ENCODE results near the gene CEP112.
"Not testable (repeated sequence)": the region's sequence is repeated elsewhere in the genome, so short reads cannot be mapped to it uniquely, and the experiment has no call there.

Gene CEP112

DNA sequence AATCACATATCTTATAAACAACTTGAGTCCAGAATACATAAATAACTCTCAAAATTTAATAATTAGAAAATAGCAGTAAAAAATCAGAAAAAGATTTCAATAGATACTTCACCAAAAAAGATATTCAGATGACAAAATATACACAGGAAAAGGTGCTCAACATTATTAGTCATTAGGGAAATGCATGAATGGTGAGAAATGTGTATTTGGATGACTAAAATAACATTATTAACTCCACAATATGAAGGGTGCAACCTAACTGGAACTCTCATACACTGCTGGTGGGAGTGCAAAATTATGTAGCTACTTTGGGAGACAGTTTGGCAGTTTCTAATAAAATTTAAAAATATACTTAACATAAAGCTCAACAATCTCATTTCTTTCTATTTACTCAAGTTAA, 368.2 kb downstream of the CEP112 start:
- no peak for DNase-seq (ENCODE audit: low read depth)

DNA sequence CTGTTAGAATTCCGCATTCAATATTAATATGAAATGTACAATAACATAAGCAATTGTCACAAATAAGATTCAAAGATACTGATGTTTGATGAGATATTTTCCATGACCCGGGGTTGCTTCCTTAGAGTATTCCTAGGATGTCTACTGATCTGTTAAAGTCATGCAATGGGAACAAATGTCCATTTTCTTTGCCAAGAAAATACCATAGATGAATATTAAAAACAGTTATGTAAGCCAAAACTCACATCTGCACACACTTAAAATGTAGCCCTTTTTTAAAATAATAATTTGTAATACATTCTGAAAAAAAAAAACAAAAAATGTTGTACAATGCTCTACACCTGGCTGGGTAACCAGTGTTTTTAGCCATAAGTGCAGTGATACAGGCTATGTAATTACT, 371.1 kb downstream of the CEP112 start:
- DNase-seq (ENCODE audit: low read depth), result no peak

DNA sequence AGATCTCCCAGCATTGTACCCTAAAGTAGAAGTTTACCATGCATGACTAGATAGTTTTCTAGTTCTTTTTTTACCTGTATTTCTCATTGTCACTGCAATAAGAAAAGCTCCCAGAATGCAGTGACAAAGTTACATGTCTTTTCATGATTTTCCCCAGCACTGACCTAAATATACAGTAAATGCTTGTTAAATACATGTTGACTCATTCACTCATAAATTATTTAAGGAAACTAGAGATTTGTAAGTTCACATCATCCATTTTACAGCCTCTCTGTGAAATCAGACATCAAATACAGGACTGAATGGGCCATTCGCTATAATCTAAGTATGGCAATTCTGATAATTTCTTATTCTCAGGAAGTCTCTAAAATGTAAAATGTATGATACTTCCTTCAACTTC, 371.6 kb downstream of the CEP112 start:
- no peak for DNase-seq (ENCODE audit: low read depth)

DNA sequence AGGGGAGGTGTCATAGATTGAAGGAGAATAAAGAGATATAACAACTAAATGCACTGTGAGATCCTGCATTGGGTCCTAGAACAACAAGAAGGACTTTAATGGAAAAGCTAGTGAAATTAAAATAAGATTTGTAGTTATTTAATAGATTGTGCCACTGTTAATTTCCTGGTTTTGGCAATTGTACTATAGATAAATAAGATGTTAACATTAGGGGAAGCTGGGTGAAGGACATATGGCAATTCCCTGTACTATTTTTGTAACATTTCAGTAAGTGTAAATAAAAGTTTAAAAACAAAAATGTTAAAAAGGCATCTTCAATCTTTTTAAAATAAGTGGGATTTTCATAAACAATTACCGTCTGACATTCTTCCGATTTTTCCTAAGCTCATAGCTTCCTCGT, 372.1 kb downstream of the CEP112 start:
- no peak for DNase-seq (ENCODE audit: low read depth)

DNA sequence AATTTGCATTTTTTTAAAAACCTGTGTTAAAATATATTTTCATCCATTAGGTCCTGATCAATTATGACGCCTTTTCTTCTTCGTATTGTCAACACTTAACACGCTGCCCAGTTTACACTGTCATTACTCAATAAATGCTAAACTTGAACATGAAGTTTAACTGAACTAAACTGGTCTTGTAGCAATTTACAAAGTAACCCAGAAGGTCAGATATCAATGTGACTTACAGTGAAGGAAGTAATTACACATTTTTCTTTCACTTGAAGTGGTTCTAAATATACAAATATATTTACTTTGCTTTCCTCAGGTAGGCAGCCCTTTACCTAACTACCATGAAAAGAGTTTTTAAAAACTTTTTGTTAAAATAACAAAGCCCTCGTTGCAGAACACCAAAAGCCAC, 374.0 kb downstream of the CEP112 start:
- no peak for DNase-seq (ENCODE audit: low read depth)

DNA sequence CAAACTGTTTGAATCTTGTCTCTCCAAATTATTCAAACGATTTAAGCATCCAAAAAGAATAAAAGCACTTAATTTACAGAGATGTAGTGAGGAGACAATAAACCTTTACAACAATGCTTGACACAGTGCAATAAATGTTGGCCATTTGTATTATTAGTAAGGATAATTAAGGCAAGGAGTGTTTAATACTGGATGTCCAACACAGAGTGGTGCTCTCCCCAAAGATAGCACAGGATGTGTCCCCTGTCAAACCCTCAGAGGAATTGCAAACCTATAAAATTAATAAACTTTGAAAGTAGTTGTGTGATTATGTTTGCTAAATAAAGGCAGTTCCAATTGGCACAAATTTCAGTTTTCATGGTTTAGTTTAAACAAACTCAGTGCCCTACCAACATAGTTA, 377.5 kb downstream of the CEP112 start:
- no peak for DNase-seq (ENCODE audit: low read depth)

DNA sequence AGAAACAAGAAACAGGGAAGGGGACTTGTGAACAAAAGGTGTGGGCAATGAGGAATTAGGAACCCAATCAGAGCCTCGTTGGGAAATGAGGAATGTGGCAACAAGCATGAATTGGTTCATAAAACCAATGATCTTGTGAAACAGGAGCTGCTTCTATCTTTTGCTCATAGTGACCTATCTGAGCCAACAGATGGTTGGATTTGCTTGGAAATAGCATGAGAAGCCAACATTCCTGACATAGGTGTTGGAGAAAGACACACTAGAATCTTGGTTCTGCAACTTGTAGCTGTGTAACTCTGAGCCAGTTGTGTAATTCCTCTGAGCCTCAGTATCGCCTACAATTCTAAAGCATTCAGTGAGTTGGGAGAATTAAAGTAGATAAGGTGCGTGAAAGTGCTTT, 378.6 kb downstream of the CEP112 start:
- no peak for DNase-seq (ENCODE audit: low read depth)

DNA sequence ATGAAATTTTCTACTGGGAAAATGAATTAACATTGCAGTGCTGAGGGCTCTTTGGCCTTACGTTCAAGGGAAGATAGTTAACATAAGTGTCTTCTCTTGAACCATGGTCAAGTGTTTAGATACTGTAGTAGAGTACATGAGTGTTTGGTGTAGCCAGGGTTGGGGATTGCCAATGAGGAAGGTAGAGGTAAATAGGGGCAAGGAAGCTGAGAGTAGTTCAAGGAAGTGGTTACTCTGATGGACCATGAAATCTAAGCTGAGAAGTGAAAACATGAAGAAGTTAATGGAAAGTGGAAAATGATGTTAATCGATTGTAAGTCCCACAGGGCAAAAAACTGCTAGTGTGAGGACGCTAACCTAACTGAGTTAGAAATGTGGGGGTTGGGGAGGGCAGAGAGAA, 380.9 kb downstream of the CEP112 start:
- DNase-seq (ENCODE audit: low read depth), result no peak

DNA sequence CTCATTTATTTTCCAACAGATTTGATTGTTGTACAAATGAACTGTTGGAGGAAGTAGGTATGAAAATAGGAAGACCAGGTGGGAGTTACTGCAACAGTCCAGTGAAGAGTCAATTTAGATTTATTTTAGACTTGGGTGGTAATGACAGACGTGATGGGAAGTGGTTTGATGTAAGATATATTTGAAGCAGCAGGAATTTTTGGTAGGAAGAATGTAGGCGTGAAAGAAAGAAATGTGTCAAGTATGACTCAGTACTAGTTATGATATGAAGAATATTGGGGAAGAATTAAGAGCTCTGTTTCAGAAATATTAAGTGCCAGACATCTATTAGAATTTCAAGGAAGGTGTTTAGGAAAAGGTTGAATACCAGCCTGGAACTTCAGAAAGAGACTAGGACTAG, 382.6 kb downstream of the CEP112 start:
- no peak for DNase-seq (ENCODE audit: low read depth)

DNA sequence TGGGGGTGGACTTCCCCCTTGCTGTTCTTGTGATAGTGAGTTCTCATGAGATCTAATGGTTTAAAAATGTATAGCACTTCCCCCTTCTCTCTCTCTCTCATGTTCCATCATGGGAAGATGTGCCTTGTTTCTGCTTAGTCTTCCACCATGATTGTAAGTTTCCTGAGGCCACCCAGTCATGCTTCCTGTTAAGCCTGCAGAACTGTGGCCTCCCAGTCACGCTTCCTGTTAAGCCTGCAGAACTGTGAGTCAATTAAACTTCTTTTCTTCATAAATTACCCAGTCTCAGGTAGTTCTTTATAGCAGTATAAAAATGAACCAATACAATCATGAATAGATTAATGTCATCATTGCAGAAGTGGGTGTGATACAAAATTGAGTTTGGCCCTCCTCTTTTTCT, 383.4 kb downstream of the CEP112 start:
- DNase-seq (ENCODE audit: low read depth), result not testable (repeated sequence)

DNA sequence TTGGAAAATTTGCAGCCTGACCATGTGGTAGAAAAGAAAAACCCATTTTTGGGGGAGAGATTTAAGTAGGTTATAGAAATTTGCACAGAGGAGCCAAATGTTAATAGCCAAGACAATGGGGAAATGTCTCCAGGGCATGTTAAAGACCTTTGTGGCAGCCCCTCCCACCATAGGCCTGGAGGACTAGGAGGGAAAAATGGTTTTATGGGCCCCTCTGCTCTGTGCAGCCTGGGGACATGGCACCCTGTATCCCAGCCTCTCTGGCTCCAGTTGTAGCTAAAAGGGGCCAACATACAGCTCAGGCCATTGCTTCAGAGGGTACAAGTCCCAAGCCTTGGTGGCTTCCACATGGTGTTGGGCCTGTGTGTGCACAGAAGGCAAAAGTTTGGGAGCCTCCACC, 384.6 kb downstream of the CEP112 start:
- no peak for DNase-seq (ENCODE audit: low read depth)

DNA sequence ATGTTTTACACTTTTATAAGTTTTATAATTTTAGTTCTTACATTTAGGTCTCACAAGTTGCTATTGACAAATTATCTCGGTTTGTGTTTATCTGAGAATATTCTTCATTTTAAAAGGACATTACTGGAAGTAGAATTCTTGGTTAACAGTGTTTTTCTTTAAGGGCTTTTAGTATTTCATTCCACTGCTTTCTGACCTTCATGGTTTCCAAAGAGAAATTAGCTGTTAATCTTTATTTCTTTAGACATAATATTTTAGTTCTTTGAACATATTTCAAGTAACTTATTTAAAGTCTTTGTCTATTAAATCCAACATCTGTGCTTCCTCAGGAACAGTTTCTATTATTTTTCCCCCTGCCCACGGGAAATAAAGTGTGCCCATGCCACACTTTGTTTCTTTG, 390.4 kb downstream of the CEP112 start:
- no peak for DNase-seq (ENCODE audit: low read depth)

DNA sequence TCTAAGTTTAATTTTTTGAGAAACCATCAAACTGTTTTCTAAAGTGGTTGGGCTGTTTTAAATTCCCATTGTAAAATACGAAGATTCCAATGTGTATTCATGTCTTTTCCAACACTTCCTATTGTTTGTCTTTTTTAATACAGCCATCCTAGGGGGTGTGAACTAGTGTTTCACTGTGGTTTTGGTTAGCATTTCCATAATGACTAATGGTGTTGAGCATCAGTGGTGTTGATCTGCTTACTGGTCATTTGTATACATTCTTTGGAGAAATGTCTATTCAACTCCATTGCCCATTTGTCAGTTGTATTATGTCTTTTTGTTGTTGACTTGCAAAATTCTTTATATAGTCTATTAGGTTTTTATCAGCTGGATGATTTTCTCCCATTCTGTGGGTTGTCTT, 391.3 kb downstream of the CEP112 start:
- no peak for DNase-seq (ENCODE audit: low read depth)

DNA sequence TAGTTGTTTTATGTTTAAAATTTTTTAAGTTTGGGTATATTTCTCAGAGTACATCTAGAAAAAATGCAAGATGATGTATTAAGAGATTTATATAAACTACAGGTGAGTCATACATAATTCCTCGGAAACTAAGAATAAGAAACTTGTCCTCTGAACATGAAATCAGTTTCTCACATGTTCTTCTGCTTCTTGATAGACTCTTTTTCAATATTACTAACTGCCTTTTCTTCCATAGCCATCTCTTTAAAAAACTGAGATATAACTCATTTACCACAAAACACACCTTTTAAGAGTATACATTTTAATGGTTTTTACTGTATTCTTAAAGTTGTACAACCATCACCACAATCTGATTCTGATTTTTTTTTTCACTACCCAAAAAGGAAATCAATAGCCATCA, 392.1 kb downstream of the CEP112 start:
- DNase-seq (ENCODE audit: low read depth), result no peak

DNA sequence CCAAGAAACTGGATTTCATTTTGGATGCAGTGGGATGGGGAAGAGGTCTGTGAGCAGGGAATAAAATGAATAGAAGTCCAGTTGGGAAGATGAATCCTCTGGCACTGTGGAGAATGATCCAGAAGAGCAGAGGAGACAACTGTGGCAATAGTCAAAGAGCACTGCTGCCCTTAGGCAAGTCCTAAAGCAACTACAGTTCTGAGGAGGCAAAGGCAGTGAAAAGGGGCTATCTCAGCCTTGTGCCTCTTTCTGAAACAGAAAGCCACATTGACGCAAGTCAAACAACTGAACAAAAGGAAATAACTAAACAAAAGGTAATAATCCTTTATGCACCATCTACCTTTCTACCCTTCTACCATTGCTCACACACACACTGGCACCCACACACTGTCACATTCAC, 392.5 kb downstream of the CEP112 start:
- no peak for DNase-seq (ENCODE audit: low read depth)

DNA sequence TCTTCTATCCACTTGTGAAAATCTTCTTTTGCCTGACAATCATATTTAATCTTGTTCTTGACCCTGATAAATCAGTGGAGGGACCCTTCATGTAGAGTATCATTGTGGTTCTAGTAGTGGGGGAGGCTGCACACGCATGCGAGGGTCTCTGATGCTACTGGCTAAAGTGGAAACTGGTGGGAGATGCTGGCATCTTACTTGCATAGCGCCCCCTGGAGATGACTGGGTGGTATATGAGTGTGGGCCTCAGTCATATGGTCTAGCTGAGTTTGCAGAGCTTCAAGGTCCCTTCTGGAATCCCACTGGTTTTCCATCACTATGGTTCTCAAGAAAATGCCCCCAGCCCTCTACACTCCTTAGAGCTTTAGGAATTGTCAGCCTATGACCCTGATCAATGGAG, 394.1 kb downstream of the CEP112 start:
- DNase-seq (ENCODE audit: low read depth), result no peak

DNA sequence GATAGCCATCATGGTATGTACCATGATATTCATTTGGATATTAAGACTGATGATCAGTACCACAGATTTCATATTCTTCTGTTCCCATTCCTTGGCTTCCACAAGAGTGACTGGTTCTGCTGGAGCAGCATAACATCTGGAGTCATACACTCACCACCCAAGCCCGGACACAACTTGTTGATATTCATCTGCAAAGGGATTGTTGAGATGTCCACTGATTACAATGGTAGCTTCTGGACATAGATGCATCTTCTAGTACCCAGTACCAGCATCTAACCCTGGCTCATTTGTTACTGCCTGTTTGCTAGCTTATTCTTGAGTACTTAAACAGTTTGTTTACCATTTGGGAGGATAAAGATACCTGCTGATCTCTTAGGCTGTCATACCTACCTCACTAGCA, 394.8 kb downstream of the CEP112 start:
- DNase-seq (ENCODE audit: low read depth), result no peak

DNA sequence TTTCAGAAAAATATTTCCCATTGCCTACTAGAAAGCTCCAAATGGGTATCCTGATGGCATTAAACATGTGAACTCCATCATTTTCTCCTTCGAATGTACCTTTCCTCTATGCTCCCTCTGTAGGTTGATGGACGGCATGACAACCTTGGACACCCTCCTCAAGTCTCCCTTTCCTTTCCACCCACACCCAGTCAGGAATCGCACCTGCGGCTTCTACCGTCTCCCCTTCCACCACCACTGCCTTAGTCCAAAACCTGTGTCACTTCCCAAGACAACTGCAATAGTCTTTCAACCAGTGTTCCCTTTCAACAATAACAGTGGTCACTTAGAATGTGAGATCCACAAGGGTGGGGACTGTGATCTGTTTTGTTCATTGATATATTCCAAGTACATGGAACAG, 397.4 kb downstream of the CEP112 start:
- DNase-seq (ENCODE audit: low read depth), result no peak

DNA sequence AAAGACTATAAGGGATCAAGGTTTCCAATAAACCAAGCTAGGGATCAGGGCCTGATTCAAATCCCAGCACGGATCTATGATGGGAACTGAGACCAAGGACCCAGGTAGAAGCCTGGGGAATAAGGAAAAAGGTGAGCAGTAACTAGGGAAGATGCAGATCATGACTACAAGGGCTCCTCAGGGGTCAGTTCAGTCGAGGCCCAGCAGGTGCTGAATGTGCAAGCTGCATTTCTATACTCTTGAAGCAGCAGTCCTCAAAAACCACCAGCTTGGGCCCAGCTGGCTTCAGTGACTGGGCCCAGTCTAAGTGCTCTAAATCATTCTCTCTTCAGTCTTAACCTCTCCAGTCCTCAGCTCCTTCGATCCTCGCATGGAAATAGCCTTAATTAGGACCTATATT, 401.7 kb downstream of the CEP112 start:
- no peak for DNase-seq (ENCODE audit: low read depth)

DNA sequence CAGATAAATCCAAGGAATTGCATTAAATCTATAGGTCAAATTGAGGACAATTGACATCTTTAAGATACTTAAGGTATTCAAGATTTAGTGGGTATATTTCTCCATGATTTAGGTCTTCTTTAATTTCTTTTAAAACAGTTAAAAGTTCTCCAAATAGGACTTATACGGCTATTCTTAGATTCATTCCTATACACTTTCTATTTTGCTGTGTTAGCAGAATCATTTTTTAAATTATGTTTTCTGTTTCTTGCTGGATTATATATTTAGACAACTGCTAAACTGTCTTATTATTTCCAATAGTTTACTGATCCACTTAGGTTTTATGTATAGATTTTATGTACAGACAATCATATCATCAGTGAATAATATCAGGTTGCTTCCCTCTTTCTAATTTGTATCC, 404.4 kb downstream of the CEP112 start:
- DNase-seq (ENCODE audit: low read depth), result no peak

DNA sequence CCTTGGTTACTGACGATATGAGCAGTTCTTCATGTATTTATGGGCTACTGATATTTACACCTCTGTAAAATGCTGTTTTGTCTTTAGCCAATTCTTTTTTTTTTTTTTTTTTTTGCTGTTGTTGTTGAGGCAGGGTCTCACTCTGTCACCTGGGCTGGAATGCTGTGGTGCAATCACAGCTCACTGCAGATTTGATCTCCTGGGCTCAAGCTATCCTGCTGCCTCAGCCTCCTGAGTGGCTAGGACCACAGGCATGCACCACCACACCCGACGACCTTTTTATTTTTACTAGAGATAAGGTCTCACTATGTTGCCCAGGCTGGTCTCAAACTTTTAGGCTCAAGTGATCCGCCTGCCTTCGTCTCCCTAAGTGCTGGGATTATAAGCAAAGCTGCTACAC, 405.5 kb downstream of the CEP112 start:
- no peak for DNase-seq (ENCODE audit: low read depth)

DNA sequence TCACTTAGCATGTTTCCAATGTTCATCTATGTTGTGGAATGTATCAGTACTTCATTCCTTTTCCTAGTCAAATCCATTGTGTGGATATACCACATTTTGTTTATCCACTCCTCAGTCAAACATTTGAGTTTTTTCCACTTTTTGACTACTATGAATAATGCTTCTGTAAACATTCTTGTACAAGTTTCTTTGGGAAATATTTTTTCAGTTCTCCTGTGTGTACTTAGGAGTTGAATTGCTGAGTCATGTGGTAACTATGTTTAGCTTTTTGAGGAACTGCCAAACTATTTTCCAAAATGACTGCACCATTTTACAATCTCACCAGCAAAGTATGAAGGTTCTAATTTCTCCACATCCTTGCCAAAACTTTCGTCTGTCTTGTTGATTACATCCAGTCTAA, 406.8 kb downstream of the CEP112 start:
- no peak for DNase-seq (ENCODE audit: low read depth)

DNA sequence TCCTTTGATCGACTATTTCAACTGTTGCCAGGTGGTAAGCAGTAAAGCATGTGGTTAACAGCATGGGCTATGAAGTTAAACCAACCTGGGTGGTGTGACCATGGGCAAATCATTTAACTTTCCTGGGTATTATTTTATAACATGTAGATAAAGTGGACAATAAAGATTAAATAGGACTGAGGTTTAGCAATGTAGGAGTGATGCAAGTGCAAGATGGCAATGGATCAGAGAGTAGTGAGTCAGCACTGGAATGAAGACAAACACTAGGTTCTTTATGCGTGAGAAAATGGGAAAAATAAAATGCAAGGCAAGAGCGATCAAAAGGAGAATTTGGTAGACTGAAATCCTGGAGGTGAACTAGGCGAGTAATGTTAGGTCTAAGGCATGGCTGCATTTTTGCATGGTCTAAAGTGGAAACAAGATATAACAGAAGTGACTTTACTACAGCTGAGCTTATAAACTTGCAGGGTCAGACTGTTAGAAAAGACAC, 408.0 kb downstream of the CEP112 start:
- no peak for DNase-seq (ENCODE audit: low read depth)

DNA sequence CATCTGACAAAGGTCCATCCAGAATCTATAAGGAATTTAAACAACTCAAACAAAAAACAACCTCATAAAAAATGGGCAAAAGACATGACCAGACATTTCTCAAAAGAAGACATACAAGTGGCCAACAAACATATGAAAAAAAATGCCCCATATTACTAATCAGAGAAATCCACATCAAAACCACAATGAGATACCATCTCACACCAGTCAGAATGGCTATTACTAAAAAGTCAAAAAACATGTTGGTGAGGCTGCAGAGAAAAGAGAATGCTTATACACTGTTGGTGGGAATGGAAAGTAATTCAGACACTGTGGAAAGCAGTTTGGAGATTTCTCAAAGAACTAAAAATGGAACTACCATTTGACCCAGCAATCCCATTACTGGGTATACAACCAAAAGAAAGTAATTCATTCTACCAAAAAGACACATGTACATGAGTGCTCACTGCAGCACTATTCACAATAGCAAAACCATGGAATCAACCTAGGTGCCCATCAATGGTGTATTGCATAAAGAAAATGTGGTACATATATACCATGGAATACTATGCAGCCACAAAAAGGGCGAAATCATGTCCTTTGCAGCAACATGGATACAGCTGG, 409.7 kb downstream of the CEP112 start:
- not testable (repeated sequence) for DNase-seq (ENCODE audit: low read depth)

DNA sequence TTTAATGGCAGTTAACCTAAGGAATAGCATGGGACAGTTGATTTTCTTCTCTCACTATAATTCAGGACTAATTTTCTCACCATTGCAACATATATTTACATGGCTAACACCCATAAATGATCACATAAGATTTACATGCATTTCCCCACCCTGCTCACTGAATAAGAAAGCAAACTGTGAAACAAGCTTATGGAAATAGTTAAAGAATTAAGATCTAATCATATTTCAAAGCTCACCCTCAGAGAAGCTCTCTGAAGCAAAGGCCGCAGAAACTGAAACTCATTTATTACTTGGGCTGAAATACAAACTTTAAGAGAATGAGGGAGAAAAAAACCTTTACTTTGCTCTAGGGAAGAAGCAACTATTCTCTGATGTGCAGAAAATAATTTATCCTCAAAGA, 411.8 kb downstream of the CEP112 start:
- DNase-seq (ENCODE audit: low read depth), result no peak
